ENCODE results near the gene KLRC4. TPM values are rescaled to one million over a fixed set of nuclear protein-coding genes. Genes with fewer than 3 reads are reported as not detected.

The KLRC4 gene
- total RNA-seq, 1 donor from 2014 or later, result not detected

GRCh38 chr12:10358131-10358530 is 51.4 kb downstream of the KLRC4 start:
- H3K9me3 ChIP-seq, result no peaks in the 10 kb centered on the region
- H3K4me3 ChIP-seq, result no peak overlapping the region
- no peak for DNase-seq (ENCODE audit: extremely low spot score in 2 of 2)
- no peaks in the 10 kb centered on the region for H3K27me3 ChIP-seq
- intact Hi-C loops (cut with DNase I), result no loop called here
- no peak for TF ChIP-seq CTCF (IDR thresholded peaks at IDR 0.05)
- TF ChIP-seq POLR2A (IDR thresholded peaks at IDR 0.05), result no peak
- TF ChIP-seq POLR2AphosphoS5 (IDR thresholded peaks at IDR 0.05; ENCODE audit: insufficient read depth in 1 of 2, low read depth in 1 of 2), result no peak
- no peaks in the 10 kb centered on the region for H3K36me3 ChIP-seq
- peaks cover 12% of the 10 kb centered on the region for H3K4me1 ChIP-seq
- no peak overlapping the region for H3K27ac ChIP-seq

Other genes starting within 250 kb of the KLRC4 start
- not detected for gene OLR1, start 237.6 kb downstream of the KLRC4 start, total RNA-seq
- not detected for gene TMEM52B, start 230.7 kb downstream of the KLRC4 start, total RNA-seq
- 90.6 TPM for gene GABARAPL1, start 196.9 kb downstream of the KLRC4 start, total RNA-seq
- gene KLRD1, start 101.9 kb downstream of the KLRC4 start, total RNA-seq, result 4.4 TPM
- gene KLRK1, start 19.7 kb downstream of the KLRC4 start, total RNA-seq, result 12.8 TPM
- gene KLRC3, start 10.8 kb upstream of the KLRC4 start, total RNA-seq, result not detected
- 1.5 TPM for gene KLRC2, start 26.3 kb upstream of the KLRC4 start, total RNA-seq
- gene KLRC1, start 43.6 kb upstream of the KLRC4 start, total RNA-seq, result 1.5 TPM
- 1.2 TPM for gene EIF2S3B, start 96.1 kb upstream of the KLRC4 start, total RNA-seq
- gene MAGOHB, start 203.9 kb upstream of the KLRC4 start, total RNA-seq, result 7.9 TPM